HepG2 (cell line): Measurements from ENCODE around the gene LIF. TPM values are rescaled to one million over a fixed set of nuclear protein-coding genes. Genes with fewer than 3 reads are reported as not detected.
A peak's percentile ranks its signal among the peaks of the same experiment; 100 is the strongest.

ENCODE experiments used
- ATAC-seq: fragments of 200-7000 bp; cut with Tn5 transposase; 3 replicates; pipeline ENCODE4 v1.9.1; 2020; ENCODE audit warnings: mild to moderate bottlenecking, moderate library complexity
- BruUV-seq: library from RNA; stranded (reverse); fragments of 400-500 nt; replicated peaks from 2 replicates; lab custom pipeline; 2021; lab: Mats Ljungman, UMichigan
- CTCF ChIA-PET: fragments of 300-600 bp; formaldehyde crosslinking; extraction: SDS; loops from one replicate; lab custom pipeline; 2021; ENCODE audit warnings: low total read pairs, inconsistent platforms, low intra/inter-chr PET ratio; lab: Yijun Ruan, JAX
- POLR2A ChIA-PET: fragments of 350-600 bp; sonication (Branson Sonifier 250); formaldehyde crosslinking; loops from one replicate; lab custom pipeline; 2020; ENCODE audit warnings: antibody characterized with exemption, inconsistent platforms; lab: Yijun Ruan, JAX
- DNase-seq: peaks from one replicate; pipeline ENCODE4 v3.0.0-alpha.2; 2015; ENCODE audit warnings: low spot score
- FAIRE-seq: peaks from 3 replicates; lab custom pipeline; 2011; peaks lifted over from hg19 to GRCh38; lab: Jason Lieb, UNC
- H2AFZ ChIP-seq: one replicate; pipeline ENCODE4 v1.6.1; 2011; ENCODE audit warnings: low read length, inconsistent platforms
- H3K27ac ChIP-seq: fragments of 300-600 bp; 3 replicates; pipeline ENCODE4 v1.8.0; 2011; ENCODE audit warnings: mixed run types, mild to moderate bottlenecking, mixed read lengths, low read length, inconsistent platforms; ENCODE audit not compliant: insufficient read depth; ENCODE audit errors: extremely low read length
- H3K27me3 ChIP-seq, 2 experiments: fragments of 200-600 bp in 1 of 2; 2 replicates in 1 of 2; 3 replicates in 1 of 2; pipeline versions ENCODE4 v1.6.0 to v1.8.0; 2011; ENCODE audit warnings: low read length in 2 of 2, mild to moderate bottlenecking in 2 of 2, moderate library complexity in 2 of 2, inconsistent platforms in 1 of 2; ENCODE audit not compliant: insufficient read depth in 2 of 2, control insufficient read depth in 1 of 2
- H3K36me3 ChIP-seq, 2 experiments: fragments of 200-600 bp in 1 of 2; replicated peaks in 1 of 2; 2 replicates in 1 of 2; 3 replicates in 1 of 2; pipeline versions ENCODE4 v1.5.1 to v1.8.0; 2011; ENCODE audit warnings: low read length in 2 of 2, inconsistent platforms in 1 of 2; ENCODE audit not compliant: insufficient read depth in 2 of 2, control insufficient read depth in 1 of 2
- H3K4me1 ChIP-seq: 2 replicates; pipeline ENCODE4 v1.5.1; 2012; ENCODE audit warnings: low read length, inconsistent platforms; ENCODE audit not compliant: insufficient read depth
- H3K4me2 ChIP-seq: 2 replicates; pipeline ENCODE4 v1.6.0; 2011; ENCODE audit warnings: low read depth, low read length, inconsistent platforms
- H3K4me3 ChIP-seq, 3 experiments: fragments of 200-600 bp in 1 of 3; sonication (generic), shearing (Covaris generic) in 1 of 3; replicated peaks in 1 of 3; 2 replicates each; pipeline ENCODE4 v1.5.1; 2011 to 2016; ENCODE audit warnings: low read length in 3 of 3, inconsistent platforms in 2 of 3, low read depth in 2 of 3, mild to moderate bottlenecking in 2 of 3, control low read depth in 1 of 3, mixed read lengths in 1 of 3; ENCODE audit not compliant: insufficient read depth in 1 of 3
- H3K79me2 ChIP-seq: one replicate; pipeline ENCODE4 v1.6.1; 2011; ENCODE audit warnings: low read length, inconsistent platforms; ENCODE audit not compliant: insufficient read depth
- H3K9ac ChIP-seq: 2 replicates; pipeline ENCODE4 v1.6.0; 2011; ENCODE audit warnings: mild to moderate bottlenecking, low read depth, low read length, inconsistent platforms; ENCODE audit not compliant: insufficient read depth
- H3K9me3 ChIP-seq: 2 replicates; pipeline ENCODE4 v1.5.1; 2012; ENCODE audit warnings: mild to moderate bottlenecking, low read length
- H4K20me1 ChIP-seq: 2 replicates; pipeline ENCODE4 v1.6.0; 2011; ENCODE audit warnings: inconsistent platforms, mild to moderate bottlenecking, low read length, moderate library complexity; ENCODE audit not compliant: insufficient read depth
- KLF15 ChIP-seq: sonication (generic); formaldehyde crosslinking; IDR thresholded peaks from 2 replicates; pipeline ENCODE4 v1.8.1; 2023; ENCODE audit warnings: borderline replicate concordance, mild to moderate bottlenecking, inconsistent platforms, missing genetic modification reagents, mixed read lengths
- POGZ ChIP-seq: sonication (generic); formaldehyde crosslinking; IDR thresholded peaks from 2 replicates; pipeline ENCODE4 v1.4.0; 2020; ENCODE audit warnings: mild to moderate bottlenecking, missing genetic modification reagents
- PRMT3 ChIP-seq: sonication (generic); formaldehyde crosslinking; IDR thresholded peaks from 2 replicates; pipeline ENCODE4 v1.8.1; 2022; ENCODE audit warnings: low read depth, mild to moderate bottlenecking, moderate library complexity, missing genetic modification reagents, borderline replicate concordance
- REST ChIP-seq, 2 experiments: IDR thresholded peaks; 2 replicates each; pipeline ENCODE4 v1.6.1; 2011 to 2012; ENCODE audit warnings: low read length in 2 of 2, borderline replicate concordance in 1 of 2, low read depth in 1 of 2, mild to moderate bottlenecking in 1 of 2, moderate library complexity in 1 of 2
- SRSF9 ChIP-seq: fragments of 200-400 bp; formaldehyde crosslinking; IDR thresholded peaks from 2 replicates; pipeline ENCODE4 v1.6.1; 2018; ENCODE audit warnings: borderline replicate concordance, mild to moderate bottlenecking, low read depth, low read length; ENCODE audit not compliant: insufficient read depth, poor library complexity, severe bottlenecking
- ZBTB10 ChIP-seq: sonication (generic); formaldehyde crosslinking; IDR thresholded peaks from 2 replicates; pipeline ENCODE4 v1.4.0; 2020; ENCODE audit warnings: missing genetic modification reagents, borderline replicate concordance
- ZFYVE20 ChIP-seq: sonication (generic); formaldehyde crosslinking; IDR thresholded peaks from 2 replicates; pipeline ENCODE4 v1.8.0; 2023; ENCODE audit warnings: low read depth, mild to moderate bottlenecking, moderate library complexity, missing genetic modification reagents, borderline replicate concordance
- ZNF142 ChIP-seq: sonication (generic); formaldehyde crosslinking; IDR thresholded peaks from 2 replicates; pipeline ENCODE4 v1.4.0; 2020; ENCODE audit warnings: missing genetic modification reagents
- WGBS: methylation state at CpG from one replicate; pipeline ENCODE4 v1.1.6; 2017; ENCODE audit warnings: low lambda C conversion rate; 5-methylcytosine and 5-hydroxymethylcytosine counted together
- in situ Hi-C: cut with HindIII; loops from 2 replicates; pipeline ENCODE4 v1.10.0; 2017; ENCODE audit warnings: low pct_unique_long_range_greater_than_20kb; ENCODE audit not compliant: extremely low pct_ligation_motif_present
- intact Hi-C: fragments of 100-400 bp; cut with micrococcal nuclease; formaldehyde crosslinking; loops from one replicate; pipeline ENCODE4 v1.10.0; 2022; ENCODE audit not compliant: unreplicated experiment
- polyA plus RNA-seq, 8 experiments: library from polyadenylated mRNA; depleted of rRNA in 3 of 8; stranded (reverse) in 7 of 8; unstranded in 1 of 8; fragments of >200 nt; fragmentation: Illumina TruSeq in 4 of 8; extraction: Trizol in 4 of 8; gene quantifications; 2 replicates each; pipeline versions ENCODE4 v1.2.1 to v1.2.3, GENCODE V29; 2011 to 2016; ENCODE audit warnings: low read depth in 4 of 8, missing spikeins in 1 of 8, mixed read lengths in 1 of 8; ENCODE audit not compliant: insufficient read depth in 1 of 8
- total RNA-seq, 5 experiments: library from RNA; depleted of rRNA; stranded (reverse); fragments of >200 nt; fragmentation: Illumina TruSeq; extraction: Trizol; gene quantifications; 2 replicates each; pipeline ENCODE4 v1.2.3, GENCODE V29; 2016; ENCODE audit warnings: low read depth in 1 of 5

The LIF gene
- total and polyA plus RNA-seq, 2 of the 13 experiments (the other 11 are each of a cell fraction or from before 2014, with no cell fraction given) = 3.6 to 8.5 TPM

GRCh38 chr22:30212363-30212995, 34.1 kb downstream of the LIF start:
- Histone ChIP-seq H3K79me2 (no peaks in the 10 kb centered on the region), H3K4me3 (no peak overlapping the region), H3K4me2 (peak overlapping the region; percentile 49), H3K27ac (peak overlapping the region; percentile 59), H3K9me3 (no peaks in the 10 kb centered on the region), H3K27me3 (no peaks in the 10 kb centered on the region), H3K4me1 (peaks cover 72% of the 10 kb centered on the region), H3K9ac (peak overlapping the region; percentile 46; the same call in 1 of the 2 replicates), H4K20me1 (no peaks in the 10 kb centered on the region), H2AFZ (no peak overlapping the region), H3K36me3 (no peaks in the 10 kb centered on the region)
- ATAC-seq (peak; percentile 82), FAIRE-seq (peak; percentile 94), DNase-seq (peak; percentile 96)
- WGBS = 25% methylated on average over 5 of the region's 5 CpGs
- in situ Hi-C loops (no loop called here), intact Hi-C loops (no loop called here)
- POLR2A ChIA-PET = interaction anchor here (0.8 to 1.6 kb wide), 3 partner anchors 16 to 38 kb away, joined by 3 to 8 read pairs (median 4); no protein-coding TSS in a partner anchor
- CTCF ChIA-PET = interaction anchor here (1.1 kb wide), 1 partner anchor 44 kb away, joined by 3 read pairs; no protein-coding TSS in a partner anchor
- no TSS peak for BruUV-seq
- TF ChIP-seq ZFYVE20 (CRISPR knock-in tag) (no peak), KLF15 (CRISPR knock-in tag) (no peak), POGZ (no peak), ZBTB10 (CRISPR knock-in tag) (peak; percentile 62; the same call in 1 of the 2 replicates), PRMT3 (no peak), REST (IDR thresholded peaks at IDR 0.05; ENCODE audit: borderline replicate concordance in 1 of 2, low read depth in 1 of 2, low read length in 2 of 2) (no peak), ZNF142 (CRISPR knock-in tag) (no peak), SRSF9 (no peak)
